NT2/D1 (cell line): ENCODE measurements around the gene RNF25.

Experiments used
- SUZ12 ChIP-seq: IDR thresholded peaks from 2 replicates; pipeline ENCODE4 v1.6.1; 2011; ENCODE audit not compliant: insufficient read length, insufficient read depth; ENCODE audit errors: extremely low read depth
- YY1 ChIP-seq: IDR thresholded peaks from 2 replicates; pipeline ENCODE4 v1.6.1; 2011; ENCODE audit not compliant: insufficient read length, insufficient read depth

GRCh38 chr2:218698885-218699284 is 27.1 kb upstream of the RNF25 start:
- no peak for TF ChIP-seq SUZ12
- TF ChIP-seq YY1 = no peak
